SKM-1 (cell line): ENCODE results near the gene ANXA4.

Experiments used
- DNase-seq: peaks from one replicate; lab custom pipeline; 2025; ENCODE audit not compliant: unreplicated experiment; lab: John Stamatoyannopoulos, UW

Gene ANXA4

DNA sequence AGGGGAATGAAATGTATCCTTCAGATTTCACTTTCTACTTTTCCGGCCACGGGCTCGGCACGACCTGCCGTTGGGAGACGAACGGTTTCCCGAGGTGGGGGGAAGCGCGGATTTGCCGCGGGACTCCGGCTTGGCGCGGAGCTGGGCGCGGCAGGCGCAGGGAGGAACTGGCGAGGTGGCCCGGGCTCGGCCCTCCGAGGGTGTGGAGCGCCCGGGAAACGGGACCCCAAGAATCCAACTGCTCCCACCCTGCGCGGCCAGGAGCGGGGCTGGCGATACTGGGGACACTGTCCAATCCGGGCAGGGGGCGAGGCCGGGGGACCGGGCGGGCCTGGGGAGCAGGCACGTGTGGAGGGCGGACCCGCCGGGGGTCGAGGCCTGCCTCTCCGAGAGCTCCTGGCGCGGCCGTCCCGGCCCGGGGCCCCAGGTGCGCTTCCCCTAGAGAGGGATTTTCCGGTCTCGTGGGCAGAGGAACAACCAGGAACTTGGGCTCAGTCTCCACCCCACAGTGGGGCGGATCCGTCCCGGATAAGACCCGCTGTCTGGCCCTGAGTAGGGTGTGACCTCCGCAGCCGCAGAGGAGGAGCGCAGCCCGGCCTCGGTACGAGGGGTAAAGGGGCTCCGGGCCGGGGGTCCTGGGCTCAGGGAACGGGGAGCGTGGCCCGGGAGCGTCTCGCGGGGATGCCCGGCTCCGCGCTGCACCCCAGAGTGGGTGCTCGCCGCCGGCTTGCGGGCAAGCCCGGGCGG lies at the start of gene ANXA4:
Gene ANXA4 (plus strand): TSS at position 560 of the 747 bp plus-strand sequence. CDS start 39,432 bp downstream, outside the sequence.
- DNase-seq: peak; percentile 11

DNA sequence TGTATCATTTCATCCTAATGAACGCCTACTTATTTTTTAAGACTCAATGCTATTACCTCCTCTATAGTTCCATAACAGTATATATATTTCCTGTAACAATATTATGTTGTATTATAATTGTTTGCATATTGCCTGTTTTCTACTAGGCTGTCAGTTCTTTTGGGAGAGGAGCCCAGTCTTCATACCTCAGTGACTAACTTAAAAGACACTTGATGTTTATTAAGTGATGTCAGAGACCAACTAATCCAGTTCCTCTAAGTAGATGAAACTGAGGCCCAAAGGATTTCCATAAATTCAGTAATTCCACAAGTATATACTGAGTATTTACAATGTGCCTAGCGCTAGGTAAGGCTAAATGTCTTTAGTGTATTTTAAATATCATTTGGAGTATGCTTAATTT lies 49.5 kb upstream of the ANXA4 start:
- DNase-seq: no peak

DNA sequence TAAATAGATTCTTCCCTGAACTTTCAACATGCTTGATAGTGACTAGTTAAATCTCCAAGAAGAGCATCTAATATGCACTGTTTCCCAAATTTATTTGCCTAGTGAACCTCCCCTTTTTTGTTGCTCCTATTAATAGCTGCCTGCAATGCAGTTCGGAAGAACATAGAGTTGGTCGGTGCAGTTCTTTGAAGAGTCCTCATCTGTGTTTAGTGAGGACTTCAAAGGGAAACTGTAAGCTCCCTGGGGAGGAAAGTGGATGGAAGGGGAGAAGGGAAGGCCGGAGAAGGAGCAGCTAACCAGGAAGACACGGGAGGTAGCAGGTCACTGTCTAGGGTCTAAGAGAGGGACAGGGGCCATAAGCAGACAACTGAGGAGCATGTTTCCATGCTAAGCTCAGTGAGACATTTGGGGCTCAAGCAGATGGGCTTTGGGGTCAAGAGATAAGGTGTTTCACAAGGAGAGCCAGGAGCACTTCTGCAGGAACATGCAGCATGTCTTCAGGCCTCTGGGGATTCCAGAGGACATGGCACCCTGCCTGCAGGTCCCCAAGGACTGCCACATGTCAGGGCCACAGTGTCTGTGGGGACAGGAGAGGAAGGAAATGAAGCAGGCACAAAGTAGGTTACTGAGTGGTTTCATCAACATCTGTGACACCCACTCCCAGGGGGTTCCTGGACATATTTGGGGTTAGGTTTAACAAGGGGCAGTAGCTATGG lies 48.7 kb upstream of the ANXA4 start:
- DNase-seq: no peak

DNA sequence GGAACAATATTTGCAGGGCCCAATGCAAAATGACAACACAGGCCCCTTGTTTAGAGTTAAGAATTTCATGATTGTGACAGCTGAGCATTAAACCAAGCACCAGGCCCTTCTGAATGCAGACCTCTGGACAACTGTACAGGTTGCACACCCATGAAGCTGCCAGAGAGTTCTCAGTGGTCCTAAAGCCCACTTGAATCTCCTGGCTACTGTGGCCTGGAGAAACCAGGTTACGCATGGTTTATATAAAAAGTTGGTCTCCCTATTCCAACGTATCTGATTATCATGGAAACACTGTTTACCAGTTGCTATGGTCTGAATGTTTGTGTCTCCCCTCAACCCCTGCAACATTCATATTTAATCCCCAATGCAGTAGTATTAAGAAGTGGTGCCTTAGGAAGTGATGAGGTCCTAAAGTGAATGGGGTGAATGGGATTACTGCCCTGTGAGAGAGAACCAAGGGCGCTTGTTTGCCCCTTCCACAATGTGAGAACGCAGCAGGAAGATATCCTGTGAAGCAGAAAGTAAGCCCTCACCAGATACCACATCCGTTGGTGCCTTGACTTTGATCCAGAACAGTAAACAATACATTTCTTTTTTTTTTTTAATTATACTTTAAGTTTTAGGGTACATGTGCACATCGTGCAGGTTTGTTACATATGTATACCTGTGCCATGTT lies 48.0 kb upstream of the ANXA4 start:
- DNase-seq: no peak

DNA sequence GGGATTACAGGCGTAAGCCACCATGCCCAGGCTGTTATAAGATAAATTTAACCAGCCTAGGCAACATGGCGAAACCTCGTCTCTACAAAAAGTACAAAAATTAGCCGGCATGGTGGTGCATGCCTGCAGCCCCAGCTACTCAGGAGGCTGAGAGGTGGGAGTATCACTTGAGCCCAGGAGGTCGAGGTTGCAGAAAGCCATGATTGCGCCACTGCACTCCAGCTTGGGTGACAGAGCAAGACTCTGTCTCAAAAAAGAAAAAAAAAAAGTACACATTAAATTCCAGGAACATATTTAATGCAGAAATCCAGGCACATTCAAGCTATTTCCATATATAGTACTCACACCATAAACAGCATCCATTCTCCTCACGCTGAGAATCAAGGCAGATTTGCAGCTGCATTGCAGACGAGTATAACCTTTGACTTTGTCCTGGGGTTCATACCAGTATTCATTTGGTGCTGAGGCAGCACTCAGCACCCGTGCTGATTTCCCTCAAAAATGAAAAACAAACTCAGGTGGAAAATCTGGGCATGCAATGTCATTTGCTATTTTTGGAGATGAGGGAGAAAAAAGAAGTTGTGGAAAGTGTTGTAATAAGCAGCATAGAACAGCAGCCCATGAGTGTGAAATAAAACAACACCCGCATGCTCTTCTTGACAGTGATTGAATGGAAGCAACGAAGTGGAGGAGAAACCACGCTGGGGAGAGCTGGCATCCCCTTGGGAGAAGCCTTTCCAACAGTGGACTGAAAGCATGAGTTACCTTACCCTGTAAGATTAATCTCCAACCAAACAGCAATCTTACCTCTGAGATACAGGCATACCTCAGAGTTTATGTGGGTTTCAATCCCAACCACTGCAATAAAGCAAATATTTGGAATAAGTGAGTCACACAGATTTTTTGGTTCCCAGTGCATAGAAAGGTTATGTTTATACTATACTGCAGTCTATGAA lies 46.8 kb upstream of the ANXA4 start:
- no peak for DNase-seq

DNA sequence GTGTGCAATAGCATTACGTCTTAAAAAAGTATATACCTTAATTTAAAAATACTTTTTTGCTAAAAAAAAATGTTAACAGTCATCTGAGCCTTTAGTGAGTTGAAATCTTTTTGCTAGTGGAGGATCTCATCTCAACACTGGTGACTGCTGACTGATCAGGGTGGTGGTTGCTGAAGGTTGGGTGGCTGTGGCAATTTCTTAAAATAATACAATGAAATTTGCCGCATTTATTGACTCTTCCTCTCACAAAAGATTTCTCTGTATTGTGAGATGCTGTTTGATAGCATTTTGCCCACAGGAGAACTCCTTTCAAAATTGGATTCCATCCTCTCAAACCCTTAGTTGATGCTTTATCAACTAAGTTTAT lies 46.1 kb upstream of the ANXA4 start:
- no peak for DNase-seq

DNA sequence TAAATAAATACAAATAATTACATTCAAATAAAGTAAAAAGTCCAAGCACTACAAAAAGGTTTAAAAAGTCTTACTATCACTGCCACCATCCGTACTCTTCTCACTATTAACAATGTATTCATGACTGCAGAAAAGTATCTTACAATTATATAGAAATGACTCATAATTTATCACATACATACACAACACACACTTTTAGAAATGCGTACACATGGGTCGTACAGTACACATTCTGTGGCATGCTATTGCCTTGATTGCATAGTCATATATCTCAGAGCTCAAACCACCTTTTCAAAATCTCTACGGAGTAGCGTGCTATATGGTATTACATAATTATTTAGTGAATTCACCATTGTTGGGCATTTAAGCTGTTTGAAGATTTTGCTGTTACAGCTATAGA lies 41.6 kb upstream of the ANXA4 start:
- DNase-seq: no peak

DNA sequence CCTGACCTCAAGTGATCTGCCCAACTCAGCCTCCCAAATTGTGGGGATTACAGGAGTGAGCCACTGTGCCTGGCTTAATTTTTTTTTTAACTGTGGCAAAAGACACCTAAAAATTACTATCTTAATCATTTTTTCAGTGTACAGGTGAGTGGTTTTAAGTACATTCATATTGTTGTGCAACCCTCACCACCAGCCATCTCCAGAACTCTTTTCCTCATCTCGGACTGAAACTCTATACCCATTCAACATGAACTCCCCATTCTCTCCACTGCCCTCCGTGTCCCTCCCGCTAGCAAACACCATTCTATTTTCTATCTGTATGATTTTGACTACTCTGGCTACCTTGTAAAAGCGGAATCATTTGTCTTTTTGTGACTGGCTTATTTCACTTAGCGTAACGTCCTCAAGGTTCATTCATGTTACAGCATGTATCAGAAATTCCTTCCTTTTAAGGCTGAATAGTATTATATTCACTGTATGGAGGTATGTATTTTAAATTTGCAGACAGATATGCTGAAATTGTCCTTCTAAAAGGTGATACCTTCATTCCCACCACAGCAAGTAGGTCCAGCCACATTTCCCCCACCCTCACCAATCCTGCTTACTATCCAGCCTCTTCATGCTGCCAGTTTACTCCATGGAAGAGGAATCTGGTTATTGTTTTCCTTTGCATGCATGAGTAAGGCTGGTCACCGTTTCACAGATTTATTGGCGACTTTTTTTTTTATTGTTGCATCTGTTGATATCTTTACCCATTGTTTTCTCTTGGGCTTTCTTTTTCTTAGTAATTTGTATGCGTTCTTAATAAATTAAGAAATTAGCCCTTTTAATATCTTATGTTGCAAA lies 40.6 kb upstream of the ANXA4 start:
- no peak for DNase-seq

DNA sequence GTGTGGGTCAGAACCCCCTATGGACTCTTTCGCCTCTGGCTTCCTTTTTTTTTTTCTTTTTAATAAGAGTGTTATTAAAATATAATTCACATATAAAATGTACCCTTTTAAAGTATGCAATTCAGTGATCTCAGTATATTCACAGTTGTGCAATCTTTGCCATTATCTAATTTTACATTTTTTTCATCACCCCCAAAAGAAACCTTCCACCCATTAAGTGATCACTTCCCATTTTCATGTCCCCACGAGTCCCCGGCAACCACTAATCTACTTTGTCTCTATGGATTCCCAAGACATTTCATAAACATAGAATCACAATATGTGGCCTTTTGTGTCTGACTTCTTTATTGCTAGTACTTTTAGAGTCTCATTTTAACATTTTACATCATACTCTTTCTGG lies 38.7 kb upstream of the ANXA4 start:
- peak; percentile 49 for DNase-seq

DNA sequence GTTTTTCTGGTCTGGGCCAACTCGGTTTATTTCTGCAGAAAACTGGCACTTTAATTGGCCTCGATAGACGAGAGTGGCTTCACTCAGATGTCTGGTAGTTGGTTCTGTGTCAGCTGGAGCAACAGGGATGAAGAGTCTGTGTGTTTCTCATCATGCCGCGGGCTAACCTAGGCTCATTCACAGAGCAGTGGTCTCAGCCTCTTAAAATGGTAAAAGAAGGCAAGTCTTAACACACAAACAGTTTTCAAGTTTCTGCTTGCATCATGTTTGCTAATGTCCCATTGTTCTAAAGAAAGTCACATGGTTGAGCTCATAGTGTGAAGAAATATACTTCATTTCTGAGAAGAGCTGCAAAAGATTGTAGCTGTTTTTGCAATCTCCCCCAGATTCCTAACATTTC lies 37.5 kb upstream of the ANXA4 start:
- DNase-seq: peak; percentile 41

DNA sequence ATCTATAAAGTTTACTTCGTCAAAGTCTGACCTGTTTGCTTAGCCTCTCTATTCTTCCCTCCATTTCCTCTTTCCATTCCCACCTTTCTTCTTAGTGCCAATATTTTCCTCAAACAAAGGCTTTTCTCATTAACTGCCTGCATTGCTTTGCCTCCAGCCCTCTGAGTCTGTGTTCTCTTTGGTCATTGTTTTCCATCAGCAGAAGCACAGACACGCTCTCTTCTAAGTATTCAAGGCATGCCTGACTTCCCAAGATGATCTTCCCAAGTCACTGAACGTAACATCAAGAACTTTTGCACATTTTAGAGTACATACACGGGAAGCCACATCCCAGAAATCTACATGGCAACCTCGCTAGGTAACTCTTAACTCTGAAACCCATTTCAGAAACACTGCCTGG lies 32.6 kb upstream of the ANXA4 start:
- DNase-seq: no peak

DNA sequence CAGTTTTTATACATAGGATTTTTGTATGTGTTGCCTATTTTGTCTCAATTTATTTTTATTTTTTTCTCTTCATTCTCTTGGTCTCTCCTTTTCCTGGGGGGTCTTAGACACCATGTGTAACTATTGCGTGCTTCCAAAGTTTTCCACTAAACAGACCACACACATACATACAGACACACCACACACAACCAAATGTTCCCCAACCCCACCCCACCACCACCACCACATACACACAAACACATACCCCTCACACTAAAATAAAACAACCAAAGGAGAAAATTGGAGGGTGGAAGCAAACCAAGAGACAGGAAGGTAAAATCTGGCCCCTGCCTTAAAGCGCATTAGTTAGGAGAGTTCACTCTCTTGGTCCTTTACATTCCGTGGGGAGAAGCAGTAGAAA lies 30.0 kb upstream of the ANXA4 start:
- no peak for DNase-seq

DNA sequence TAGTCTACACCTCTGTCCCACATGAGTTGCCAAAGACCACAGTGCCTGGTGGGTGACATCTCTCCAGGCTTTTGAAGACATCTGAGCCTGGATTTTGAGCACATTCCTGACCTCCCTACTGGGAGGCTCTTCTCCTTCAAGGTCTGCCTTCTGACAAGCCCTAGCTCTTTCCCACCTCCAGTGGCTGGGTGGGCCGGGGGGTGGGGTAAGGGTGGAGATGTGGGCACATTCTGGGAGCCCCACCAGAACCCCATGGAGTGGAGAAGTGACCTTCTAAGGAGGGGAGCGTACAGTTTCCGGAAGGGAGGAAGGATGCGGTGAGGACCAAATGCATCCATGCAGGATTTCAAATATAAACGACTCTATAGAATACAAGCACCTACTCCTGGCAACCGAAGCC lies 27.9 kb upstream of the ANXA4 start:
- DNase-seq: no peak

DNA sequence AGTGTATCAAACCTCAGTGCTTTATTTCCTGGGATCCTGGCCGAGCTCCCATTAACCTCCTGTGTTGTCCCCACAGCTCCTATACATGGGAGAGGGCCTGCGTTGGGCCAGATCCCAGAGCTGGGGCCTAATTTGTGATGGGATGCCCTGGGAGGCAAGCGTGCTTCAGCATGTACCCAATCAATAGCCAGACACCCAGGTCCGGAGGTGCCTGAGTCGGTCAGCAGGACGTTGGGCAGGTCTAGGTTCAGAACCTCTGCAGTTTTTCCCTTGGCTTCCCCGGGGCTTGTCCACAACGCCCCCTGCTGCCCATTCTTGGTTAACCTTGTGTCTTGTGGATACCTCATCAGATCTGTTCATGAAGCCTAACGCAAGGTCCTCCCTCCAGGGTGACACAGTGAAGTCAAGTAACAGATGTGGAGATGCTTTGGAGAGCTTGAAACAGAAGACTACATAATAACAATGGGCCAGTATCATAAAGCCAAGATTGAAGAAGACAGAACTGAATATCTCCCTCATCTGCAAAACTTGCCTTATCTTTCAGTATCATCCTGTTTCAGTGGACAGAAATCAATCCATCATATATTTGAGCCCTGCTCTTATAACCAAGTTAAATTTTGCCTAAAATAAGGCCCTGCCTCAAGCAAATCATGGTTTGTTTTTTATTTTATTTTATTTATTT lies 27.3 kb upstream of the ANXA4 start:
- peak; percentile 86 for DNase-seq

DNA sequence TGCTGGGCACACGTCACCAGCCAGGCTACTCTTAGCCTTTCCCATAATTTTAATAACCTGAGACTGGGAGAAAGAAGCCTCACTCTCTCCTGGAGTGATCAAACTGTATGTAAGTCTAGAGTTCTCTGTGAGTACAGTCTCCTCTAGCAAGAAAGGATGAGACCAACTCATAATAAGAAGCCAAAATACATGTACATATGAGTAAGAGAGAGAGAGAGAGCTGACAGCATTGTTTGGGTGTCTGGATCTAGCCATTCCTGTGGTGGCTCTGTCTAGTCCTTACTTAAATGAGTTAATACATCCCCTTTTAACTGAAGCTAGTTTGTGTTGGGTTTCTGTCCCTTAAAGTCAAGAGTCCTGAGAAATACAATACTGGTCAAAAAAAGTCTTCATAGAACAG lies 26.0 kb upstream of the ANXA4 start:
- DNase-seq: no peak

DNA sequence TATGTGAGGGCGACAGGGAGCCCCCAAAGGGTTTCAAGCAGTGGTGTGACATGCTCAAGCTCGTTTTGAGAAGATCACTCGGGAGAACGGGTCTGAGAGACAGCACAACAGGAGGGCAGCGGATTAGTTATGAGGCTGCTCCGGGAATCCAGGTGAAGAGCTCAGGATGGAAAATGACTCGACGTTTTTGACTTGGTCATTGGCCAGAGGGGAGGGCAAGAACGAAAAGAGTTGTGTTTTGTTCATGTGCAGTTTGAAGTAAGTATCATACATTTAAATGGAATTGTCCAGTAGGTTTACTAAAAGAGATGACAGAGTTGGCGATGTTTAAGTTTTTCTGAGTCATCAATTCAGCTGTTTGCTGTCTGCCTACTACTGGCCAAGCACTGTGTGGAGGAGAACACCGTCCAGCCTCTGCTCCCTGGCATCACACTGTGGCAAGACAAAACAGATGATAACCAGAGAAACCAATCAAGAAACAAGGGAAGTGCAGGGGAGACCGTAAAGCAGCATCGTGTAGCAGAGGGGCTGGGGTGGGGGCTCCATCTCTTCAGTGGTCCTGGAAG lies 25.3 kb upstream of the ANXA4 start:
- DNase-seq: no peak

DNA sequence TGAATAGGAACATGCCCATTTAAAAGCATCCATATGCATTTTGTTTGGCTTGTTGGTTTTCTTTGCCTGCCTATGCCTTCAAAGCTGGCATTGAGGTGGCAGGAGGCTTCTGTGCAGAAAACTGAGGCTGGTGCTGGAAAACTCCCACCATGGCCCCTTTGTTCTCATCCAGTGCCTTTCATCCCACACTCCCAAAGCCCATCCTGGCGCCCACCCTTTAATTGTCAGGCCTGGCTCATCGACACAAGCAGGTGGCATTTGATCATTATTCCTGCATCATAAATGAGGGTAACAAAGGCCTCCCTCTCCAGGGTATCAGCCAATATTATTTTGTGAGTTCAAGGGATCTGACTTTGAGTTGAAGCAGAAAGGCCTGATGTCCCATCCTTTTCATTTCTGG lies 24.7 kb upstream of the ANXA4 start:
- no peak for DNase-seq

DNA sequence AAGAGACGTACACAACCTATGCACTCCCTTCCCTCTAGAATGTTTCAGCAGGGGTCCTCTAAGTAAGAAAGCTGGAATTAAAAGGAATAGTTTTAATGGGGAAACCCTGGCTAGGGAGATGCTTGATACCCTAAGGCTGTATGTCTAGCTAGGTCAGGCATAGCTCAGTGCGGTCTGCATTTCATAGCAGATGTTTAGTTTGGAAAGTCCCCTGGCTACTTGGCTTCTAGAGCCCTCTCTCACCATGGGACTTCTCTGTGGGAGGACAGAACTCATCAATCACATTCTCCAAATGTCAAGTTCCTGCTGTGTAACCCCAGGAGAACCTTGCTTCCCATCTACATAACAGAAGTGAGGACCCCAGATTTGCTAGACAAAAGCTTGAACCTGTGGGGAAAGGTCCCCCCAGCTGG lies 24.1 kb upstream of the ANXA4 start:
- no peak for DNase-seq

DNA sequence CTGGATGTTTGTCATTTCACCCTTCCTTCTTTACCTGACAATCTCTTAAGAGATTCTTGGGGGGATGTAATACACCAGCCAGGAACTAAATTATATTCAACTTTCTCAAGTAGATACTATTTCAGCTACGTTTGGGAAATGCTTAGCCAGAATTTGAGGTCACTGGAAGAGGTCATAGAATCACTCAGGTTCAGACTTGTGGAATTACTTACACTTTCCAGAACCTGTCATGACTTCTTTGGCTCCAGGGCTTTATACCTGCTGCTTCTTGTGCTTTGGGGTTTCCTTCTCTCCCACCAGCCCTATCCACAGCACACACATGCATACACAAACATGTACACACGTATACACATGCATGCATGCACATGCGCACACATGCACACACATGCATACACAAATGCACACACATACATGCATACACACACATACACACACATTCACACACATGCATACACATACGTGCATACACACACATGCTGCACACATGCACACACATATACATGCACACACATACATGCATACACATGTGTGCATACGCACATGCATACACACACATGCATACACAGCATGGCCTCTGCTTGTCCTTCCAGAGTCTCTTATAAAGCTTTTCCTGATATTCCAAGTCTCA lies 23.5 kb upstream of the ANXA4 start:
- no peak for DNase-seq
